SK-N-SH treated with all-trans-retinoic acid at 6 μM for 48 hours (cell line): Measurements from ENCODE around the gene RFPL1.

Experiments used
- ATAC-seq: fragments of 200-7000 bp; cut with Tn5 transposase; 3 replicates; pipeline ENCODE4 v1.9.1; 2020; ENCODE audit warnings: mild to moderate bottlenecking, moderate library complexity
- ARNTL ChIP-seq: fragments of 450-650 bp; formaldehyde crosslinking; IDR thresholded peaks from 2 replicates; pipeline ENCODE4 v1.5.0; 2020; ENCODE audit warnings: low read depth, mild to moderate bottlenecking, moderate library complexity, borderline replicate concordance
- BACH2 ChIP-seq: fragments of 250-450 bp; sonication (Bioruptor Pico); IDR thresholded peaks from 2 replicates; pipeline ENCODE4 v1.9.0; 2021; ENCODE audit warnings: mild to moderate bottlenecking, borderline replicate concordance
- CREB5 ChIP-seq: fragments of 250-450 bp; sonication (Bioruptor Pico); IDR thresholded peaks from 2 replicates; pipeline ENCODE4 v1.5.1; 2020; ENCODE audit warnings: low read depth, mild to moderate bottlenecking, moderate library complexity
- ESRRG ChIP-seq: fragments of 250-450 bp; sonication (Bioruptor Pico); IDR thresholded peaks from 2 replicates; pipeline ENCODE4 v1.6.1; 2021; ENCODE audit warnings: mild to moderate bottlenecking
- GLIS3 ChIP-seq: fragments of 250-450 bp; sonication (Bioruptor Pico); IDR thresholded peaks from 2 replicates; pipeline ENCODE4 v1.5.0; 2020; ENCODE audit warnings: mild to moderate bottlenecking, moderate library complexity
- ISL1 ChIP-seq: fragments of 250-450 bp; sonication (Bioruptor Pico); IDR thresholded peaks from 2 replicates; pipeline ENCODE4 v2.1.2; 2022; ENCODE audit warnings: mild to moderate bottlenecking, moderate library complexity
- PPARA ChIP-seq: fragments of 250-450 bp; sonication (Bioruptor Pico); IDR thresholded peaks from 2 replicates; pipeline ENCODE4 v1.5.0; 2020; ENCODE audit warnings: mild to moderate bottlenecking, borderline replicate concordance
- RARB ChIP-seq: fragments of 250-450 bp; sonication (Bioruptor Pico); IDR thresholded peaks from 2 replicates; pipeline ENCODE4 v1.8.0; 2021; ENCODE audit warnings: mild to moderate bottlenecking, moderate library complexity
- SNAI2 ChIP-seq: fragments of 250-450 bp; sonication (Bioruptor Pico); IDR thresholded peaks from 2 replicates; pipeline ENCODE4 v1.5.0; 2020; ENCODE audit warnings: mild to moderate bottlenecking, moderate library complexity
- TOX ChIP-seq: fragments of 250-450 bp; sonication (Bioruptor Pico); IDR thresholded peaks from 2 replicates; pipeline ENCODE4 v1.8.0; 2021; ENCODE audit warnings: mild to moderate bottlenecking, moderate library complexity, borderline replicate concordance
- ZFP3 ChIP-seq: fragments of 250-450 bp; sonication (Bioruptor Pico); IDR thresholded peaks from 2 replicates; pipeline ENCODE4 v1.5.0; 2020; ENCODE audit warnings: mild to moderate bottlenecking, moderate library complexity
- ZNF565 ChIP-seq: fragments of 450-650 bp; formaldehyde crosslinking; conservative IDR thresholded peaks from 2 replicates; pipeline ENCODE4 v1.5.0; 2020; ENCODE audit warnings: low read depth, mild to moderate bottlenecking, moderate library complexity
- ZNF70 ChIP-seq: fragments of 450-650 bp; formaldehyde crosslinking; IDR thresholded peaks from 2 replicates; pipeline ENCODE4 v1.5.0; 2020; ENCODE audit warnings: mild to moderate bottlenecking, moderate library complexity
- TF ChIP-seq, protein P1 (sequence below): fragments of 250-450 bp; sonication (Bioruptor Pico); IDR thresholded peaks from 2 replicates; pipeline ENCODE4 v1.8.0; 2020; ENCODE audit warnings: mild to moderate bottlenecking, moderate library complexity, borderline replicate concordance
- TF ChIP-seq, protein P2 (sequence below): fragments of 250-450 bp; sonication (Bioruptor Pico); IDR thresholded peaks from 2 replicates; pipeline ENCODE4 v1.5.0; 2020; ENCODE audit warnings: mild to moderate bottlenecking, moderate library complexity

RFPL1 gene

DNA sequence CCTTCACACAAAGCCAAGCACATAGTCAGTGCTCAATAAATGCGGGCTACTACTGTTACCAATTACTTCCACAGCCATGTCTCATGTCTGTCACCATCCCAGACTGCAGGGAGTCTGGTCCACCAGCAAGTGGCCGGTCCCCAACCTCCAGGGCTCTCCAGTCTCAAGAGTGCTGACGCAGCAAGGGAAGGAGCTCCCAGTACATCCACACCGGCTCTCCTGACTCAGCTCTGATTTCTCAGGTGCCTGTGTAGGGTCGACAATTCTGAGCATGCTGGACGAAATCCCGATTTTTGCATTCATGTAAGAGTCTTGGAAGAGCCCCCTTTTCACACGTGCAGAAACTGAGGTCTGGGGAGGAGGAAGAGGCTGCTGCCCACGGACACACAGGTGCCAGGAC lies 31.4 kb downstream of the RFPL1 start:
- TF ChIP-seq ZNF565 = no peak
- no peak for TF ChIP-seq TOX (CRISPR knock-in tag)
- TF ChIP-seq CREB5 (CRISPR knock-in tag) = no peak
- no peak for TF ChIP-seq ISL1 (CRISPR knock-in tag)
- TF ChIP-seq, protein P1, sequence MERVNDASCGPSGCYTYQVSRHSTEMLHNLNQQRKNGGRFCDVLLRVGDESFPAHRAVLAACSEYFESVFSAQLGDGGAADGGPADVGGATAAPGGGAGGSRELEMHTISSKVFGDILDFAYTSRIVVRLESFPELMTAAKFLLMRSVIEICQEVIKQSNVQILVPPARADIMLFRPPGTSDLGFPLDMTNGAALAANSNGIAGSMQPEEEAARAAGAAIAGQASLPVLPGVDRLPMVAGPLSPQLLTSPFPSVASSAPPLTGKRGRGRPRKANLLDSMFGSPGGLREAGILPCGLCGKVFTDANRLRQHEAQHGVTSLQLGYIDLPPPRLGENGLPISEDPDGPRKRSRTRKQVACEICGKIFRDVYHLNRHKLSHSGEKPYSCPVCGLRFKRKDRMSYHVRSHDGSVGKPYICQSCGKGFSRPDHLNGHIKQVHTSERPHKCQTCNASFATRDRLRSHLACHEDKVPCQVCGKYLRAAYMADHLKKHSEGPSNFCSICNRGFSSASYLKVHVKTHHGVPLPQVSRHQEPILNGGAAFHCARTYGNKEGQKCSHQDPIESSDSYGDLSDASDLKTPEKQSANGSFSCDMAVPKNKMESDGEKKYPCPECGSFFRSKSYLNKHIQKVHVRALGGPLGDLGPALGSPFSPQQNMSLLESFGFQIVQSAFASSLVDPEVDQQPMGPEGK (CRISPR knock-in tag) = no peak
- TF ChIP-seq, protein P2, sequence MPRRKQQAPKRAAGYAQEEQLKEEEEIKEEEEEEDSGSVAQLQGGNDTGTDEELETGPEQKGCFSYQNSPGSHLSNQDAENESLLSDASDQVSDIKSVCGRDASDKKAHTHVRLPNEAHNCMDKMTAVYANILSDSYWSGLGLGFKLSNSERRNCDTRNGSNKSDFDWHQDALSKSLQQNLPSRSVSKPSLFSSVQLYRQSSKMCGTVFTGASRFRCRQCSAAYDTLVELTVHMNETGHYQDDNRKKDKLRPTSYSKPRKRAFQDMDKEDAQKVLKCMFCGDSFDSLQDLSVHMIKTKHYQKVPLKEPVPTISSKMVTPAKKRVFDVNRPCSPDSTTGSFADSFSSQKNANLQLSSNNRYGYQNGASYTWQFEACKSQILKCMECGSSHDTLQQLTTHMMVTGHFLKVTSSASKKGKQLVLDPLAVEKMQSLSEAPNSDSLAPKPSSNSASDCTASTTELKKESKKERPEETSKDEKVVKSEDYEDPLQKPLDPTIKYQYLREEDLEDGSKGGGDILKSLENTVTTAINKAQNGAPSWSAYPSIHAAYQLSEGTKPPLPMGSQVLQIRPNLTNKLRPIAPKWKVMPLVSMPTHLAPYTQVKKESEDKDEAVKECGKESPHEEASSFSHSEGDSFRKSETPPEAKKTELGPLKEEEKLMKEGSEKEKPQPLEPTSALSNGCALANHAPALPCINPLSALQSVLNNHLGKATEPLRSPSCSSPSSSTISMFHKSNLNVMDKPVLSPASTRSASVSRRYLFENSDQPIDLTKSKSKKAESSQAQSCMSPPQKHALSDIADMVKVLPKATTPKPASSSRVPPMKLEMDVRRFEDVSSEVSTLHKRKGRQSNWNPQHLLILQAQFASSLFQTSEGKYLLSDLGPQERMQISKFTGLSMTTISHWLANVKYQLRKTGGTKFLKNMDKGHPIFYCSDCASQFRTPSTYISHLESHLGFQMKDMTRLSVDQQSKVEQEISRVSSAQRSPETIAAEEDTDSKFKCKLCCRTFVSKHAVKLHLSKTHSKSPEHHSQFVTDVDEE (CRISPR knock-in tag) = no peak
- no peak for TF ChIP-seq RARB (CRISPR knock-in tag)
- TF ChIP-seq GLIS3 (CRISPR knock-in tag) = no peak
- no peak for TF ChIP-seq BACH2 (CRISPR knock-in tag)
- TF ChIP-seq ESRRG (CRISPR knock-in tag) = no peak
- no peak for TF ChIP-seq SNAI2
- ATAC-seq = no peak

GRCh38 chr22:29470159-29470855 lies 31.9 kb downstream of the RFPL1 start:
- TF ChIP-seq ESRRG (CRISPR knock-in tag) = no peak
- no peak for TF ChIP-seq PPARA (CRISPR knock-in tag)
- TF ChIP-seq ISL1 (CRISPR knock-in tag) = no peak
- TF ChIP-seq, protein P2 (CRISPR knock-in tag) = no peak
- TF ChIP-seq ZNF565 = no peak
- TF ChIP-seq ARNTL = no peak
- TF ChIP-seq CREB5 (CRISPR knock-in tag) = no peak
- TF ChIP-seq RARB (CRISPR knock-in tag) = no peak
- no peak for TF ChIP-seq TOX (CRISPR knock-in tag)
- no peak for TF ChIP-seq ZNF70 (CRISPR knock-in tag)
- TF ChIP-seq, protein P1 (CRISPR knock-in tag) = no peak
- TF ChIP-seq ZFP3 (CRISPR knock-in tag) = no peak
- TF ChIP-seq BACH2 (CRISPR knock-in tag) = no peak
- ATAC-seq = no peak

DNA sequence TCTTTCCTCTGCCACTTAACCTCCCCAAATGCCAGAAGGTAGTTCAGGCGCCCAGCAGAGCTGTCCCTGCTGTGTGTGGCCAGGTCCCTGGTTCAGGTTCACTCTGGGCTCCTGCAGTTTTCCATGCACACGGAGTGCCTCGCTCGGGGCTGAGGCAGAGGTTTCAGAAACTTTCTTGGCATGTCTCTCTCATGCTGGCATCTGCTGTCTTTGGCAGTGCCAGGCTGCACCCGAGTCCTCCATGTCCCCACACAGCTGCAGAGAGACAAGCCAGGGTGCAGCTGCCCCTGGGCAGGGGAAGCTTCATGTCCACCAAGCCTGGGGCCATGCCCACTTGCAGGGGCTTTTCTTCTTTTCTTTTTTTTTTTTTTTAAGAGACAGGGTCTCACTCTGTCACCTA lies 34.6 kb downstream of the RFPL1 start:
- no peak for ATAC-seq
- TF ChIP-seq ARNTL = no peak
